ENCODE data around the gene EGFR.

The EGFR gene

GRCh38 chr7:55110282-55110992 is 91.6 kb downstream of the EGFR start:
- no peaks in the 10 kb centered on the region for H3K27me3 Mint-ChIP-seq
- H3K9me3 Mint-ChIP-seq: no peaks in the 10 kb centered on the region
- H3K36me3 Mint-ChIP-seq (ENCODE audit: low read depth): no peaks in the 10 kb centered on the region
- intact Hi-C loops (cut with micrococcal nuclease): no loop called here
- H3K4me3 Mint-ChIP-seq: no peak overlapping the region
- no peak overlapping the region for H3K27ac Mint-ChIP-seq
- no peaks in the 10 kb centered on the region for H3K4me1 Mint-ChIP-seq (ENCODE audit: low read depth)

DNA sequence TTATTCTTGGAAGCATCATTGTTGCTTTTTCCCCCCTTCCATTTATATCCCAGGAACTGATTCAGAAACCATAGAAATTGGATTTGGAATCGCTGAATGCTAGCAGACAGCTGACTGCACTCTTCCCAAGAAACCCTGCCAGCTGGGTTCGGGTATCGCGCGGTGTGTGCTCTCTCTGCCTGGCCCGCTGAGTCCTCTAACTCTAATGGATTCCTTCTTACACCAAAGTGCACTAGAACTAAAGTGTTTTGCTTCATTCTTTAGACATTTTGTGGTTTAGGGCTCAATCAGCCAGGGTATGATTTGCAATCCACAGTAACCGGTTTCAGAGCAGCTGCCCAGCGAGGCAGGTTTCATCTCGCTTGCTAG is 92.2 kb downstream of the EGFR start:
- no peaks in the 10 kb centered on the region for H3K36me3 Mint-ChIP-seq (ENCODE audit: low read depth)
- no peaks in the 10 kb centered on the region for H3K27me3 Mint-ChIP-seq
- H3K4me1 Mint-ChIP-seq (ENCODE audit: low read depth): no peaks in the 10 kb centered on the region
- no peaks in the 10 kb centered on the region for H3K9me3 Mint-ChIP-seq
- intact Hi-C loops (cut with micrococcal nuclease): no loop called here
- H3K4me3 Mint-ChIP-seq: no peak overlapping the region
- no peak overlapping the region for H3K27ac Mint-ChIP-seq

GRCh38 chr7:55112056-55112455 is 93.2 kb downstream of the EGFR start:
- Mint-ChIP-seq H3K9me3 (no peaks in the 10 kb centered on the region), H3K27me3 (no peaks in the 10 kb centered on the region), H3K27ac (no peak overlapping the region), H3K36me3 (ENCODE audit: low read depth) (no peaks in the 10 kb centered on the region), H3K4me1 (ENCODE audit: low read depth) (no peaks in the 10 kb centered on the region), H3K4me3 (no peak overlapping the region)
- intact Hi-C loops (cut with micrococcal nuclease): no loop called here

- H3K27me3 Mint-ChIP-seq: no peaks in the 10 kb centered on the region
- H3K36me3 Mint-ChIP-seq (ENCODE audit: low read depth): no peaks in the 10 kb centered on the region
- no peaks in the 10 kb centered on the region for H3K4me1 Mint-ChIP-seq (ENCODE audit: low read depth)
- H3K4me3 Mint-ChIP-seq: no peak overlapping the region
- H3K27ac Mint-ChIP-seq: no peak overlapping the region
- no peaks in the 10 kb centered on the region for H3K9me3 Mint-ChIP-seq
- intact Hi-C loops (cut with micrococcal nuclease): no loop called here
Observed at GRCh38 chr7:55113760-55114540, 95.1 kb downstream of the EGFR start.

- Mint-ChIP-seq H3K4me1 (ENCODE audit: low read depth) (no peaks in the 10 kb centered on the region), H3K9me3 (no peaks in the 10 kb centered on the region), H3K27ac (no peak overlapping the region), H3K36me3 (ENCODE audit: low read depth) (no peaks in the 10 kb centered on the region), H3K4me3 (no peak overlapping the region), H3K27me3 (no peaks in the 10 kb centered on the region)
- intact Hi-C loops (cut with micrococcal nuclease): no loop called here
Observed at GRCh38 chr7:55117286-55117685, 98.5 kb downstream of the EGFR start.

GRCh38 chr7:55118426-55118825 is 99.6 kb downstream of the EGFR start:
- Mint-ChIP-seq H3K36me3 (ENCODE audit: low read depth) (no peaks in the 10 kb centered on the region), H3K27ac (no peak overlapping the region), H3K4me1 (ENCODE audit: low read depth) (no peaks in the 10 kb centered on the region), H3K9me3 (no peaks in the 10 kb centered on the region), H3K27me3 (no peaks in the 10 kb centered on the region), H3K4me3 (no peak overlapping the region)
- intact Hi-C loops (cut with micrococcal nuclease): no loop called here

- Mint-ChIP-seq H3K36me3 (ENCODE audit: low read depth) (no peaks in the 10 kb centered on the region), H3K4me1 (ENCODE audit: low read depth) (no peaks in the 10 kb centered on the region), H3K27me3 (no peaks in the 10 kb centered on the region), H3K27ac (no peak overlapping the region), H3K9me3 (no peaks in the 10 kb centered on the region), H3K4me3 (no peak overlapping the region)
- intact Hi-C loops (cut with micrococcal nuclease): no loop called here
Observed at GRCh38 chr7:55119571-55119970, 100.8 kb downstream of the EGFR start.

DNA sequence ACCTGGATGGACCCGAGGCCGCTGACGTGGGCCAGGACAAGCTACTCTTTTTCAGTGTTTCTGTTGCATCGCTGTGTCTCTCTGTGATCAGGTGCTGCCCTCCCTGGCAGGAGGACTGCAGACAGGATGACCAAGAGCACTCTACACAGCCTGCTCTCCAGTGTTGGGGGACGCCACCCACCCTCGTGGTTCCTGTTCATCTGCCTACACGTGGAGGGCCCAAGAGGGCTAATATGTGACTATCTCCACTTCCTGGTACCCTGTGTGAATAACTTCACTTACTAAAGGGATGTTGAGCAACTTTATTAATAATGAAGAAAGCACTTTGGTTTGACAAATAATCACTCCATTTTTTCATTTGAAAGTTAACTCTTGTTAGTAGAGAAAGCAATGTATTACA is 101.3 kb downstream of the EGFR start:
- no peak overlapping the region for H3K4me3 Mint-ChIP-seq
- H3K27me3 Mint-ChIP-seq: no peaks in the 10 kb centered on the region
- no peaks in the 10 kb centered on the region for H3K9me3 Mint-ChIP-seq
- intact Hi-C loops (cut with micrococcal nuclease): no loop called here
- H3K36me3 Mint-ChIP-seq (ENCODE audit: low read depth): no peaks in the 10 kb centered on the region
- no peaks in the 10 kb centered on the region for H3K4me1 Mint-ChIP-seq (ENCODE audit: low read depth)
- H3K27ac Mint-ChIP-seq: no peak overlapping the region

GRCh38 chr7:55120501-55121198 is 101.8 kb downstream of the EGFR start:
- intact Hi-C loops (cut with micrococcal nuclease): no loop called here
- Mint-ChIP-seq H3K9me3 (no peaks in the 10 kb centered on the region), H3K27ac (no peak overlapping the region), H3K27me3 (no peaks in the 10 kb centered on the region), H3K36me3 (ENCODE audit: low read depth) (no peaks in the 10 kb centered on the region), H3K4me1 (ENCODE audit: low read depth) (no peaks in the 10 kb centered on the region), H3K4me3 (no peak overlapping the region)

GRCh38 chr7:55121249-55121648 is 102.4 kb downstream of the EGFR start:
- H3K27ac Mint-ChIP-seq: no peak overlapping the region
- intact Hi-C loops (cut with micrococcal nuclease): no loop called here
- H3K4me3 Mint-ChIP-seq: no peak overlapping the region
- H3K27me3 Mint-ChIP-seq: no peaks in the 10 kb centered on the region
- no peaks in the 10 kb centered on the region for H3K9me3 Mint-ChIP-seq
- no peaks in the 10 kb centered on the region for H3K4me1 Mint-ChIP-seq (ENCODE audit: low read depth)
- H3K36me3 Mint-ChIP-seq (ENCODE audit: low read depth): no peaks in the 10 kb centered on the region

DNA sequence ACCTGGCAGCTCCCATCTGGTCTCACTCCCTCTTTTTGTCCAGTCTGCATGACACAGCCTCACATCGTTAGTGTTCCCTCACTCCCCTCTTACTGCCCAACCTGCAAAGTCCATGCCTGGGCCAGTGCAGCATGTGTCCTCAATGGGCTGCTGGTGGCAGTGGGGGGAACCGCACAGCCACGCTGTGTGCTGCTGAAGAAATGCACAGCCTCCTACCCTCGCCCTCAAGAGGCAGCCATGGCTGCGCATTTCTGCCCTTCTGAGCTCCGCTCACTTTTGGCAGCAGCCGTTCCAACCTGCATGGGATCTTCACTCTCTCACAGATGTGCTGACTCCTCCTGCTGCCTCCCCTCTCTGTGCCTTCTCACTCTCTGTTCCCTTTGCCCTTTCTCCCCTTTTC is 103.4 kb downstream of the EGFR start:
- Mint-ChIP-seq H3K36me3 (ENCODE audit: low read depth) (no peaks in the 10 kb centered on the region), H3K4me3 (no peak overlapping the region), H3K27ac (no peak overlapping the region)

DNA sequence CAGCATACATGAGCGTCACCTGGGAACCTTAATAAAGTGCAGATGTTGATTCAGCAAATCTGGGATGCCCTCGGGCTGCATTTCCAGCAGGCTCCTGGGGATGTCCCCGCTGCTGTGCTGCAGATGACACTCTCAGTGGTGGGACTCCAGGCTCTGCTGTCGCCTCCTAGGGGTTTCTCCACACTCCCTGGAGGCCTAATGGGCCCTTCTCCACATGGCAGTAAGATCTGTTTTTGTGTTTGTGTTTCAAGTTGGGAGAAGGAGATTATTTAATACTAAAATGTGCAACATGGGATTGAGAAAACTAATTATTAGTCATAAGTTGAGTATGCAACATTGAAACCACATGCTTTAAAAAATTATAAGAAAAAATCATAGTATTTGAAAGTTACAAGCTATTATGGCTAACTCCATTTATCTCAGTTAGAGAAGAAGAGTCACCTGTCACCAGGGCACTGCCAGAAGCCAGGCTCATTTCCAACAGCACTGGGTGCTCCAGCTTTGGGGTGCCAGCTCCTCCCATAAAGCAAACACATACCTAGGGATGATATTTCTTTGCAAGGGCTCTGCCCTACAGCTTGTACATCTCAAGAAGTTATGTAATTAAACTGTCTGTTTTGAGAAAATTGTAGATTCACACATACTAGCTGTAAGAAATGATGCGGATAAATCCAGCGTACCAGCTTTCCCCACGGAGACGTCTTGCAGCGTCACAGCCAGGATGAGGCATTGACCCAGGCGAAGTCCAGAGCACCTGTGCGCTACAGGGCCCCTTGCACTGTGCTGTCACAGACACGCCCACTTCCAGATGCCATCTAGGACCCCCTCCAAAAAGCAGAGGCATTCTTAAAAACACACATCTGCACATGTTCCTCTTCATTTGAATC is 106.4 kb downstream of the EGFR start:
- H3K36me3 Mint-ChIP-seq (ENCODE audit: low read depth): no peaks in the 10 kb centered on the region
- H3K4me3 Mint-ChIP-seq: no peak overlapping the region
- no peaks in the 10 kb centered on the region for H3K27me3 Mint-ChIP-seq
- H3K9me3 Mint-ChIP-seq: no peaks in the 10 kb centered on the region
- no peak overlapping the region for H3K27ac Mint-ChIP-seq
- intact Hi-C loops (cut with micrococcal nuclease): no loop called here
- H3K4me1 Mint-ChIP-seq (ENCODE audit: low read depth): no peaks in the 10 kb centered on the region

More for the DNA sequence above, 103.4 kb downstream of the EGFR start:
- intact Hi-C loops (cut with micrococcal nuclease): no loop called here
- Mint-ChIP-seq H3K27me3 (no peaks in the 10 kb centered on the region), H3K9me3 (no peaks in the 10 kb centered on the region), H3K4me1 (ENCODE audit: low read depth) (no peaks in the 10 kb centered on the region)

DNA sequence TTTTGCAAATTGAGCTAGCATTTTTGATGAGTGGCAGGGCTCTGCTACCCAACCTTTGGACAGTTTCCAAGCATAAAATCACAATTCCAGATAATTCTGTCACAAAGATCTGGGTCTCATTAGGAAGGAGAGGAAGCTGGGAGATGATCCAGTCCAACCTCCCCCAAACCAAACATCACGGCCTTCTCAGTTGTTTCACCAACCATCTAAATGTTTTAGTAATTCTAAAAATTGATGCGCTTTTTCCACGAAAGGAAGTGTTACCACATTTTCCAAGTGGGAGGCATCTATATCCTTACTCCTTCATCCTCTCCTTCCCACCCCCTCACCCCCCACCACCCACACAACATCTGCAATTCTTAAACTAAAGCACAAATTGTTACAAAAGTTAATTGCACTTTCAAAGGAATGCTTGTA is 108.3 kb downstream of the EGFR start:
- Mint-ChIP-seq H3K9me3 (no peaks in the 10 kb centered on the region), H3K4me3 (no peak overlapping the region), H3K36me3 (ENCODE audit: low read depth) (no peaks in the 10 kb centered on the region), H3K27ac (no peak overlapping the region), H3K4me1 (ENCODE audit: low read depth) (no peaks in the 10 kb centered on the region), H3K27me3 (no peaks in the 10 kb centered on the region)
- intact Hi-C loops (cut with micrococcal nuclease): no loop called here

All from dendritic cell treated with granulocyte-macrophage colony-stimulating factor and Interleukin-4, amounts not matched to agents 40 ng/mL and 50 ng/mL, for 4 days (primary cell).